Measurements from ENCODE around the gene IRS1.

Gene IRS1

GRCh38 chr2:226726546-226726945 lies 73.1 kb downstream of the IRS1 start:
- DNase-seq (ENCODE audit: low read depth), result no peak

GRCh38 chr2:226725126-226725860 lies 74.3 kb downstream of the IRS1 start:
- DNase-seq (ENCODE audit: low read depth), result no peak

GRCh38 chr2:226721541-226721940 lies 78.1 kb downstream of the IRS1 start:
- no peak for DNase-seq (ENCODE audit: low read depth)

- no peak for DNase-seq (ENCODE audit: low read depth)
Observed at GRCh38 chr2:226720948-226721347, 78.7 kb downstream of the IRS1 start.

- no peak for DNase-seq (ENCODE audit: low read depth)
Observed at GRCh38 chr2:226717719-226718118, 81.9 kb downstream of the IRS1 start.

- no peak for DNase-seq (ENCODE audit: low read depth)
Observed at GRCh38 chr2:226716126-226716525, 83.5 kb downstream of the IRS1 start.

GRCh38 chr2:226715347-226715990 lies 84.2 kb downstream of the IRS1 start:
- no peak for DNase-seq (ENCODE audit: low read depth)

GRCh38 chr2:226712941-226713340 lies 86.7 kb downstream of the IRS1 start:
- no peak for DNase-seq (ENCODE audit: low read depth)

- DNase-seq (ENCODE audit: low read depth), result no peak
Observed at GRCh38 chr2:226711606-226712296, 87.9 kb downstream of the IRS1 start.

- no peak for DNase-seq (ENCODE audit: low read depth)
Observed at GRCh38 chr2:226707499-226707898, 92.1 kb downstream of the IRS1 start.

GRCh38 chr2:226705965-226706364 lies 93.7 kb downstream of the IRS1 start:
- DNase-seq (ENCODE audit: low read depth), result no peak

- DNase-seq (ENCODE audit: low read depth), result no peak
Observed at GRCh38 chr2:226705133-226705886, 94.3 kb downstream of the IRS1 start.

GRCh38 chr2:226703514-226703913 lies 96.1 kb downstream of the IRS1 start:
- no peak for DNase-seq (ENCODE audit: low read depth)

GRCh38 chr2:226702376-226702775 lies 97.2 kb downstream of the IRS1 start:
- DNase-seq (ENCODE audit: low read depth), result no peak

- DNase-seq (ENCODE audit: low read depth), result peak; percentile 84
Observed at GRCh38 chr2:226701052-226701451, 98.6 kb downstream of the IRS1 start.

GRCh38 chr2:226699321-226699720 lies 100.3 kb downstream of the IRS1 start:
- DNase-seq (ENCODE audit: low read depth), result no peak

- DNase-seq (ENCODE audit: low read depth), result no peak
Observed at GRCh38 chr2:226698671-226699070, 100.9 kb downstream of the IRS1 start.

GRCh38 chr2:226694586-226695284 lies 104.9 kb downstream of the IRS1 start:
- no peak for DNase-seq (ENCODE audit: low read depth)

GRCh38 chr2:226694149-226694548 lies 105.5 kb downstream of the IRS1 start:
- no peak for DNase-seq (ENCODE audit: low read depth)

GRCh38 chr2:226693521-226693920 lies 106.1 kb downstream of the IRS1 start:
- no peak for DNase-seq (ENCODE audit: low read depth)

GRCh38 chr2:226692521-226693126 lies 107.0 kb downstream of the IRS1 start:
- DNase-seq (ENCODE audit: low read depth), result no peak

Measured in non-pigmented ciliary epithelial cell (primary cell).